PC-3 (cell line): ENCODE results near the gene ISG20L2. TPM values are rescaled to one million over a fixed set of nuclear protein-coding genes. Genes with fewer than 3 reads are reported as not detected.
A peak's percentile ranks its signal among the peaks of the same experiment; 100 is the strongest.

Experiments
- ATAC-seq: fragments of 200-7000 bp; cut with Tn5 transposase; 2 replicates; pipeline ENCODE4 v1.9.1; 2020; ENCODE audit warnings: mild to moderate bottlenecking, moderate library complexity
- BruUV-seq: library from RNA; stranded (reverse); fragments of 400-500 nt; replicated peaks from 2 replicates; lab custom pipeline; 2021; lab: Mats Ljungman, UMichigan
- CTCF ChIA-PET: fragments of 300-600 bp; sonication (Branson Sonifier 250); formaldehyde crosslinking; loops from one replicate; lab custom pipeline; 2022; ENCODE audit warnings: antibody characterized with exemption; lab: Charles Lee
- POLR2A ChIA-PET: fragments of 300-600 bp; sonication (Branson Sonifier 250); formaldehyde crosslinking; loops from one replicate; lab custom pipeline; 2022; ENCODE audit warnings: antibody characterized with exemption; ENCODE audit not compliant: unreplicated experiment; lab: Charles Lee
- DNase-seq: peaks from one replicate; pipeline ENCODE4 v3.0.0-alpha.2; 2015
- H2AFZ ChIP-seq: fragments of 300-600 bp; sonication (generic); 2 replicates; pipeline ENCODE4 v1.6.0; 2016; ENCODE audit warnings: antibody characterized with exemption, low read length
- H3F3A ChIP-seq: fragments of 300-600 bp; sonication (generic); one replicate; pipeline ENCODE4 v1.6.0; 2017; ENCODE audit warnings: antibody characterized with exemption, low read length, control low read depth, mild to moderate bottlenecking; ENCODE audit not compliant: unreplicated experiment
- H3K27ac ChIP-seq: fragments of 300-600 bp; sonication (generic); 2 replicates; pipeline ENCODE4 v1.5.1; 2016; ENCODE audit warnings: mild to moderate bottlenecking, low read length
- H3K27me3 ChIP-seq: fragments of 300-600 bp; sonication (generic); 2 replicates; pipeline ENCODE4 v1.6.1; 2016; ENCODE audit warnings: low read length, mixed read lengths
- H3K36me3 ChIP-seq: fragments of 300-600 bp; sonication (generic); 2 replicates; pipeline ENCODE4 v1.6.1; 2016; ENCODE audit warnings: low read depth, mixed run types, low read length, mixed read lengths
- H3K4me1 ChIP-seq: fragments of 300-600 bp; sonication (generic); 2 replicates; pipeline ENCODE4 v1.5.1; 2016; ENCODE audit warnings: low read length; ENCODE audit not compliant: insufficient read depth
- H3K4me2 ChIP-seq: fragments of 300-600 bp; sonication (generic); 2 replicates; pipeline ENCODE4 v1.6.0; 2016; ENCODE audit warnings: low read length
- H3K4me3 ChIP-seq: fragments of 300-600 bp; sonication (generic); 2 replicates; pipeline ENCODE4 v1.5.1; 2016; ENCODE audit warnings: mild to moderate bottlenecking, low read length, mixed read lengths
- H3K79me2 ChIP-seq: fragments of 300-600 bp; sonication (generic); 2 replicates; pipeline ENCODE4 v1.6.1; 2017; ENCODE audit warnings: low read length, mixed read lengths
- H3K9ac ChIP-seq: fragments of 300-600 bp; sonication (generic); 2 replicates; pipeline ENCODE4 v1.6.0; 2016; ENCODE audit warnings: mild to moderate bottlenecking, low read length
- H3K9me2 ChIP-seq: fragments of 300-600 bp; sonication (generic); replicated peaks from 2 replicates; pipeline ENCODE4 v1.6.1; 2016; ENCODE audit warnings: mixed run types, low read length, mixed read lengths
- H3K9me3 ChIP-seq: fragments of 300-600 bp; sonication (generic); 2 replicates; pipeline ENCODE4 v1.6.1; 2016; ENCODE audit warnings: low read length, mixed read lengths
- H4K20me1 ChIP-seq: fragments of 300-600 bp; sonication (generic); 2 replicates; pipeline ENCODE4 v1.6.1; 2016; ENCODE audit warnings: low read length, mixed read lengths
- CTCF ChIP-seq: fragments of 300-600 bp; sonication (generic); conservative IDR thresholded peaks from 2 replicates; pipeline ENCODE4 v1.5.1; 2017; ENCODE audit warnings: antibody characterized with exemption, low read depth, mild to moderate bottlenecking, low read length
- EZH2 ChIP-seq: fragments of 300-600 bp; sonication (generic); IDR thresholded peaks from one replicate; pipeline ENCODE4 v1.6.1; 2017; ENCODE audit warnings: antibody characterized with exemption, mild to moderate bottlenecking, low read length; ENCODE audit not compliant: unreplicated experiment
- EZH2phosphoT487 ChIP-seq: fragments of 300-600 bp; sonication (generic); IDR thresholded peaks from 2 replicates; pipeline ENCODE4 v1.6.1; 2018; ENCODE audit warnings: mild to moderate bottlenecking, antibody characterized with exemption, low read length, borderline replicate concordance
- intact Hi-C: fragments of 100-400 bp; cut with micrococcal nuclease; formaldehyde crosslinking; loops from 2 replicates; pipeline ENCODE4 v1.9.0; 2023
- total RNA-seq: library from RNA; depleted of rRNA; stranded (reverse); fragments of >200 nt; gene quantifications from 2 replicates; pipeline ENCODE4 v1.2.3, GENCODE V29; 2014

Gene ISG20L2
- total RNA-seq, 1 experiment from 2014 or later = 39.2 TPM

GRCh38 chr1:156692925-156693847 lies 35.4 kb downstream of the ISG20L2 start:
- DNase-seq = peak; percentile 58
- peak overlapping the region; percentile 40 for H3K9ac ChIP-seq
- ChIA-PET POLR2A (interaction anchor here (0.5 kb wide), 1 partner anchor 16 kb away, joined by 14 read pairs; no protein-coding TSS in a partner anchor), CTCF (interaction anchor here (0.5 to 1.0 kb wide), 2 partner anchors 33 to 236 kb away, joined by 6 to 15 read pairs; no protein-coding TSS in a partner anchor)
- no peak; the same call in 1 of the 2 replicates for ATAC-seq
- H3K27me3 ChIP-seq = no peaks in the 10 kb centered on the region
- peak overlapping the region; percentile 13; the same call in 1 of the 2 replicates for H2AFZ ChIP-seq
- H3K4me1 ChIP-seq = peaks cover 55% of the 10 kb centered on the region
- no peaks in the 10 kb centered on the region for H3K9me3 ChIP-seq
- H3K4me3 ChIP-seq = no peak overlapping the region
- peaks cover 8% of the 10 kb centered on the region for H3F3A ChIP-seq
- no peaks in the 10 kb centered on the region for H3K36me3 ChIP-seq
- intact Hi-C loops = no loop called here
- H3K27ac ChIP-seq = peak overlapping the region; percentile 75
- H3K79me2 ChIP-seq = no peaks in the 10 kb centered on the region
- no peaks in the 10 kb centered on the region for H3K9me2 ChIP-seq
- no TSS peak for BruUV-seq
- no peaks in the 10 kb centered on the region for H4K20me1 ChIP-seq
- H3K4me2 ChIP-seq = peak overlapping the region; percentile 67
- TF ChIP-seq EZH2 = no peak
- no peak for TF ChIP-seq EZH2phosphoT487
- no peak for TF ChIP-seq CTCF

GRCh38 chr1:156692441-156692924 lies 36.1 kb downstream of the ISG20L2 start:
- ATAC-seq = no peak; the same call in 1 of the 2 replicates
- POLR2A ChIA-PET = interaction anchor here (1.6 kb wide), 1 partner anchor 13 kb away, joined by 4 read pairs; the partner anchor contains the start of gene CRABP2
- peak overlapping the region; percentile 35 for H3K9ac ChIP-seq

More at GRCh38 chr1:156692441-156692924, 36.1 kb downstream of the ISG20L2 start:
- Histone ChIP-seq H3K4me1 (peaks cover 55% of the 10 kb centered on the region), H3F3A (peaks cover 8% of the 10 kb centered on the region), H3K36me3 (no peaks in the 10 kb centered on the region), H3K4me2 (peak overlapping the region; percentile 67), H3K9me2 (no peaks in the 10 kb centered on the region), H2AFZ (peak overlapping the region; percentile 13; the same call in 1 of the 2 replicates), H3K4me3 (peak overlapping the region; percentile 11; the same call in 1 of the 2 replicates), H4K20me1 (no peaks in the 10 kb centered on the region), H3K9me3 (no peaks in the 10 kb centered on the region), H3K27me3 (no peaks in the 10 kb centered on the region), H3K27ac (peak overlapping the region; percentile 75), H3K79me2 (no peaks in the 10 kb centered on the region)
- BruUV-seq = no TSS peak
- TF ChIP-seq EZH2phosphoT487 (no peak), EZH2 (no peak), CTCF (no peak)
- CTCF ChIA-PET = interaction anchor here (1.1 kb wide), 1 partner anchor 9 kb away, joined by 3 read pairs; no protein-coding TSS in a partner anchor
- DNase-seq = peak; percentile 50
- intact Hi-C loops = no loop called here
